HepG2 (cell line): Measurements from ENCODE around the gene NFE2. TPM values are rescaled to one million over a fixed set of nuclear protein-coding genes. Genes with fewer than 3 reads are reported as not detected.

Experiments
- ATF2 ChIP-seq: sonication (generic); formaldehyde crosslinking; IDR thresholded peaks from 2 replicates; pipeline ENCODE4 v1.4.0; 2020; ENCODE audit warnings: missing genetic modification reagents
- ATRX ChIP-seq: sonication (generic); formaldehyde crosslinking; IDR thresholded peaks from 2 replicates; pipeline ENCODE4 v1.4.0; 2020; ENCODE audit warnings: missing genetic modification reagents, borderline replicate concordance
- BRCA1 ChIP-seq: sonication (generic); formaldehyde crosslinking; IDR thresholded peaks from 2 replicates; pipeline ENCODE4 v1.4.0; 2020; ENCODE audit warnings: missing genetic modification reagents
- FOXK1 ChIP-seq: sonication (generic); formaldehyde crosslinking; IDR thresholded peaks from 2 replicates; pipeline ENCODE4 v1.4.0; 2020; ENCODE audit warnings: low read depth, missing genetic modification reagents, borderline replicate concordance
- MLX ChIP-seq: IDR thresholded peaks from 2 replicates; pipeline ENCODE4 v1.6.1; 2016
- NAIF1 ChIP-seq: sonication (generic); formaldehyde crosslinking; IDR thresholded peaks from 2 replicates; pipeline ENCODE4 v1.5.0; 2020; ENCODE audit warnings: mild to moderate bottlenecking, missing genetic modification reagents, borderline replicate concordance
- PLRG1 ChIP-seq: fragments of 450-650 bp; conservative IDR thresholded peaks from 2 replicates; pipeline ENCODE4 v1.6.1; 2016
- SIX1 ChIP-seq: sonication (generic); formaldehyde crosslinking; IDR thresholded peaks from 2 replicates; pipeline ENCODE4 v1.4.0; 2020; ENCODE audit warnings: missing genetic modification reagents, borderline replicate concordance
- THAP8 ChIP-seq: sonication (generic); formaldehyde crosslinking; IDR thresholded peaks from 2 replicates; pipeline ENCODE4 v1.5.1; 2020; ENCODE audit warnings: missing genetic modification reagents, mild to moderate bottlenecking, borderline replicate concordance
- ZBTB3 ChIP-seq: sonication (generic); formaldehyde crosslinking; IDR thresholded peaks from 2 replicates; pipeline ENCODE4 v1.4.0; 2020; ENCODE audit warnings: low read depth, mild to moderate bottlenecking, moderate library complexity, missing genetic modification reagents, borderline replicate concordance
- ZBTB42 ChIP-seq: sonication (generic); formaldehyde crosslinking; IDR thresholded peaks from 2 replicates; pipeline ENCODE4 v1.5.0; 2020; ENCODE audit warnings: mild to moderate bottlenecking, missing genetic modification reagents
- ZBTB49 ChIP-seq: sonication (generic); formaldehyde crosslinking; IDR thresholded peaks from 2 replicates; pipeline ENCODE4 v1.4.0; 2020; ENCODE audit warnings: missing genetic modification reagents, borderline replicate concordance
- ZBTB7A ChIP-seq: sonication (generic); formaldehyde crosslinking; IDR thresholded peaks from 2 replicates; pipeline ENCODE4 v1.8.0; 2022; ENCODE audit warnings: mild to moderate bottlenecking, missing genetic modification reagents
- ZEB1 ChIP-seq: IDR thresholded peaks from 2 replicates; pipeline ENCODE4 v1.6.1; 2012; ENCODE audit warnings: mild to moderate bottlenecking, low read depth, inconsistent platforms; ENCODE audit not compliant: insufficient replicate concordance
- ZNF343 ChIP-seq: sonication (generic); formaldehyde crosslinking; IDR thresholded peaks from 2 replicates; pipeline ENCODE4 v1.4.0; 2020; ENCODE audit warnings: mild to moderate bottlenecking, missing genetic modification reagents
- ZNF441 ChIP-seq: sonication (generic); formaldehyde crosslinking; IDR thresholded peaks from 2 replicates; pipeline ENCODE4 v1.7.0; 2021; ENCODE audit warnings: missing genetic modification reagents, borderline replicate concordance
- ZNF597 ChIP-seq: sonication (generic); formaldehyde crosslinking; IDR thresholded peaks from 2 replicates; pipeline ENCODE4 v1.5.0; 2020; ENCODE audit warnings: missing genetic modification reagents
- ZNF598 ChIP-seq: sonication (generic); formaldehyde crosslinking; IDR thresholded peaks from 2 replicates; pipeline ENCODE4 v1.5.1; 2020; ENCODE audit warnings: mild to moderate bottlenecking, missing genetic modification reagents, borderline replicate concordance
- ZNF629 ChIP-seq: sonication (generic); formaldehyde crosslinking; conservative IDR thresholded peaks from 2 replicates; pipeline ENCODE4 v1.5.0; 2020; ENCODE audit warnings: missing genetic modification reagents
- ZNF746 ChIP-seq: sonication (generic); formaldehyde crosslinking; IDR thresholded peaks from 2 replicates; pipeline ENCODE4 v1.8.0; 2022; ENCODE audit warnings: mild to moderate bottlenecking, missing genetic modification reagents
- ZNF83 ChIP-seq: sonication (generic); formaldehyde crosslinking; IDR thresholded peaks from 2 replicates; pipeline ENCODE4 v1.4.0; 2020; ENCODE audit warnings: missing genetic modification reagents, mild to moderate bottlenecking, borderline replicate concordance
- ZNF879 ChIP-seq: sonication (generic); formaldehyde crosslinking; IDR thresholded peaks from 2 replicates; pipeline ENCODE4 v1.8.1; 2023; ENCODE audit warnings: missing genetic modification reagents
- ZSCAN30 ChIP-seq: sonication (generic); formaldehyde crosslinking; IDR thresholded peaks from 2 replicates; pipeline ENCODE4 v1.5.0; 2020; ENCODE audit warnings: mild to moderate bottlenecking, missing genetic modification reagents
- polyA plus RNA-seq, 8 experiments: library from polyadenylated mRNA; depleted of rRNA in 3 of 8; stranded (reverse) in 7 of 8; unstranded in 1 of 8; fragments of >200 nt; fragmentation: Illumina TruSeq in 4 of 8; extraction: Trizol in 4 of 8; gene quantifications; 2 replicates each; pipeline versions ENCODE4 v1.2.1 to v1.2.3, GENCODE V29; 2011 to 2016; ENCODE audit warnings: low read depth in 4 of 8, missing spikeins in 1 of 8, mixed read lengths in 1 of 8; ENCODE audit not compliant: insufficient read depth in 1 of 8
- total RNA-seq, 5 experiments: library from RNA; depleted of rRNA; stranded (reverse); fragments of >200 nt; fragmentation: Illumina TruSeq; extraction: Trizol; gene quantifications; 2 replicates each; pipeline ENCODE4 v1.2.3, GENCODE V29; 2016; ENCODE audit warnings: low read depth in 1 of 5

The NFE2 gene
- total and polyA plus RNA-seq, 2 of the 13 experiments (the other 11 are each of a cell fraction or from before 2014, with no cell fraction given) = 4.5 to 7.8 TPM

GRCh38 chr12:54280468-54281260 lies 20.2 kb downstream of the NFE2 start, which contains the start of gene HNRNPA1 (continued):
- TF ChIP-seq MLX (CRISPR knock-in tag) (no peak), NAIF1 (CRISPR knock-in tag) (no peak), ZBTB49 (CRISPR knock-in tag) (no peak; the same call in 1 of the 2 replicates), ZSCAN30 (CRISPR knock-in tag) (no peak; the same call in 1 of the 2 replicates), BRCA1 (peak; percentile 78; the same call in 1 of the 2 replicates), ZBTB7A (CRISPR knock-in tag) (no peak), ZNF83 (CRISPR knock-in tag) (peak; percentile 13; the same call in 1 of the 2 replicates), ATF2 (peak; percentile 37; the same call in 1 of the 2 replicates), ZBTB42 (CRISPR knock-in tag) (no peak), THAP8 (0 out of 2 replicates have a peak, but pooled peaks have one; percentile 79), ZNF879 (CRISPR knock-in tag) (peak; percentile 81; the same call in 1 of the 2 replicates), ZEB1 (no peak), ZBTB3 (CRISPR knock-in tag) (no peak), PLRG1 (no peak), ZNF597 (CRISPR knock-in tag) (0 out of 2 replicates have a peak, but pooled peaks have one; percentile 24), ZNF746 (CRISPR knock-in tag) (peak; percentile 36; the same call in 1 of the 2 replicates), ZNF343 (CRISPR knock-in tag) (no peak), FOXK1 (CRISPR knock-in tag) (no peak), ZNF441 (CRISPR knock-in tag) (no peak; the same call in none of the 2 replicates), ATRX (no peak), ZNF629 (CRISPR knock-in tag) (peak; percentile 74), ZNF598 (peak; percentile 60; the same call in 1 of the 2 replicates), SIX1 (no peak)
